Measurements from ENCODE around the gene NT5C. TPM values are rescaled to one million over a fixed set of nuclear protein-coding genes. Genes with fewer than 3 reads are reported as not detected.

NT5C gene
- total RNA-seq: 19.6 and 51.6 TPM in 2 replicates

DNA sequence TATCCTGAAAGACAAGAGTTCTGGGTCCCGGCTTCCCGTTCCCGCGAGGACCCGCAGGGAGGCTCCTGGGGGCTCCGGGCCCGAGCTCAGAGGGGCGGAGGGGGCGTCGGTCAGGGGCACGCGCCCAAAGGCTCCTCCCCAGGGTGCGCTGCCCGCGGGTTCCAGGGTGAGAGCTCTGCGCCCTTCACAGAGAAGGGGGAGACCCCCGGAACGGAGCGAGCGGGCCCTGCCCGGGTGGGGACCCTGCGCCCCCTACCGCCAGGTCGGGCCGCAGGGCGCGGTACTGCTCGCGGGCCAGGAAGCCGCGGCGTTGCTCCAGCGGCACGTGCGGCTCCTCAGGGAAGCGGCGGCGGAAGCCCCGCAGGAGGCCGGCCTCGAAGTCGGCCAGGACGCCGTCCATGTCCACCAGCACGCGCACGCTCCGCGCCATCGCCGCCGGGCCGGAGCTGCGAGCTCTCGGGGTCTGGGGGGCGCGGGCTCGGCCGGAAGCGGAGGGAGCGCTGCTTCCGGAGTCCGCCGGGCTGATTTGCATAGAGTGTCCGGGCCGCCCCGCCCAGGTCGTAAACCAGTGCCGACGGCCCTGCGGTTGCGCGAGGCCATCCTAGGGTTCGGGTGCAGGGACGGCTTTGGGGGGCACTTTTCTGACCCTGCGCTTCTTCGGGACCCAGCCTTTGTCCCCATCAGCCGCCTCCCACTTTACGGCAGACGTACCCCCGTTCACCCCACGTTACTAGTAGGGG lies at the start of gene NT5C:
TSS of gene NT5C (minus strand) at position 465 of the 740 bp plus-strand sequence. CDS start at position 430, 35 bp downstream.

DNA sequence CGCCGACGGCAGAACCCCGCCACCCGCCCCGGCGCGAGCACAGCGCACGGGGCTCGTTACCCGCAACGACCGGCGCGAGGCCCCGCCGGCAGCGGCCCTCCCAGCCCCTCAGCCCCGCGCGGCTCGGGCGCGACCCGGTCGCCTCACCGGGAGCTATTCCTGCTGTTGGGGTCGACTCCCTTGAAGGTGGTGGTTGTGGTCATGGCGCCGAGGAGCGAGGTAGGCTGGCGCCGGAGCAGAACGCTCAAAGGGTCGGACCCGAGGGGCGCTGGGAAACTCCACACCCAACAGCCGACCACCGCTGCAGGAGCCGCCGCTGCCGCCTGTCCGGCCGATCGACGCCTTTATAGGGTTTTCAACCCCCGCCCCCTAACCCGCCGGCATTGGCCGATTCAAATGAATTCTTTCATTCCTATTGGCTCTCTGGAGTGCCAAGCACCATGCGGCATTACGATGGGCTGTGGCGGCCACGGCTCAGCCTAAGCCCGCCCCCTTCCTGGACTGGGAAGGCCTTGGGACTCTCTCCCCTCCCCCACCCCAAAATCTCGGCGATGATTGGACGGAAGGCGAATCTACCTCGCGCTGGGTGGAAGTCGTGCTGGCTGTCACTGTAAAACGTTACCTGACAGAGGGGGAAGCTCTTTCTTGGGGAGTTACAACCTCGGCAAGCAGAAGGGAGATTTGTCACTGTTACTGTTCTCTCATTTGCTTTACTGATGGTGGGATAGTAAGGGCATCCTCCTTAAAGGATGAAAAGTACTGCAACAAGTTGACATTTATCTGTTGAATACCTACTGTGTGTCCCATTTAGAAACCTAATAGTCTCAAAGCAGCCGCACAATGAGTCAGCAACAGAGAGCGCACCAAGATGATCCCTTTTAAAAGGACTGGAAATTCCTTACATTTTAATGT lies 22.9 kb upstream of the NT5C start, which contains the start of gene JPT1:
TSS of gene JPT1 (minus strand) at position 318 of the 912 bp plus-strand sequence. CDS start at position 203, 115 bp downstream.

DNA sequence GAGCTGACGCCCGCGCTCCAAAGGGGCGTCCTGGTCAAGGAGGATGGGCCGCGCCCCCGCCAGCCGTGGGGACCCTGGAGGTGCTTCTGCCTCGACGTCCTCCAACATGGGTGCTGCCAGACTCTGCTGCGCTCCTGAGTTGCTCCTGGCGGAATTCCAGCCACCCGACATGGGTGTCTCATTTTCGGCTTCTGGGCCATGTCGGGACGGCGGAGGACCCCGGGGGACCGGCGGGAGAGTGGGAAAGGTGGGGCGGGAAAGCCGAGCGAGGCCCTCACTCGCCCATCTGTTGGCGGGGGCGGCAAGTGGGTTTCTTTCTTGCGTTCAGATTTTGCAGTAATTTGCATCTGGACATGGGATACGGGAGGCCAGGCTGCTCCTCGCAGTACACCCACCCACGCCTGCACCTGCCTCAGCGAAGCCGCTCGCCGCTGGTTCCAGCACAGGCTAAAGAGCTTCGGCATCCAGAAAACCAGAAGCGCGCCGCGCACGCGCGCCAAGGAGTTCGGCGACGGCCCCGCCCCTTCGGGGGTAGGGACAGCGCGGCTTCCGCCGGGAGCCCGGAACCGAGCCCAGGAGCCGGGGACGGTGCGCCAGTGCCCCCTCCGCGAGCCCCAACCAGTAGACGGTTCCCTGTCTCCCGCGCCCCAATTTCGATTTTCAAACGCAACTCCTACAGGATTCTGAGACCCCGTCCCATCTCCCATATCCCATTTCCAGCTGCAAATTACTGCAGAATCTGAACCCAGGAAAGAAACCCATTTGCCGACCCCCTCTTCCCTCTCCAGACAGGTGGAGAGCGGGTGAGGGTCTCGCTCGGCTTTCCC lies 21.9 kb downstream of the NT5C start, which contains the start of gene ARMC7:
TSS of gene ARMC7 (plus strand) at position 563 of the 827 bp plus-strand sequence. CDS start 320 bp downstream, outside the sequence.

DNA sequence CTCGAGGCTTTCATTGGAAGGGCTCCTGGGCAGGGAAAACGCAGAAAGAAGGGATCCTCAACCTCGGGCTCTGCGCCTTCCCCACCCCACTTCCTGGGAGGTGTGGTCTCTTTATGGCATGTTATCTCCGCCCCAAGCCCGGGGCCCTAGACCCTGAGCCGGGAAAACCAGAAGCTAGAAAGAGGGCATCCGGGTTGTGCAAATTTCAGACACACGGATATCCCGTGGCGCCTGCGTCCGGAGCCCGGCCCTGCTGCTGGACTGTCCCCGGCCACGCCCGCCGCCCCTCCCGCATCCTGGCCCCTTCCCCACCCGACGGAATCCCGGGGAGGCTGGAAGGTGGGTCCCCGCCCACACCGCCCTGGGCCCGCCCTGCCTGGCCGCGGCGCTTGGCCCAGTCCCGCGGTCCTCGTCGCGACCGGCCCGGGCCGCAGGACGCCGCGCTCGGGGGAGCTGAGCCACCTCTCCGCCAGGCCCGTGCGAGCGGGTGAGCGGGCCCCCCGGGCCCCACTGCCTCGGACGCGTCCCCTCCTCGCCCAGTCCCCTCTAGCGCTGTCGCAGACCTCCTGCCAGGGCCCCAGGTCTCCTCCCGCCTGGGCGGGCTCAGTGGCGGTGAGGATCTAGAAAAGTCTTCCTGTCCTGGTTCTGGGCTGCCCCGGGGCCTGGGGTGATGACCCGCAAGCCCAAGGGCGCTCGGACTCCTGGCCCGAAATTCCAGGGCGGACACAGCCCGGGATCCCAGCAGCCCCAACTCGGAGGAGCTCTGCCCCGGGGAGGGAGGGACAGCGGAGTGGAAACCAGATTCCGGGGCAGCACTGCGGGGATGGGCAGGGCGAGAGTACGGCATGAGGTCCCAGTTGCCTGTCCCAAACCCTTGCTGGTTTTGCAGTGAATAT lies 43.7 kb downstream of the NT5C start, which contains the start of gene SLC16A5:
TSS of gene SLC16A5 (plus strand) at position 397 of the 896 bp plus-strand sequence. CDS start 5,683 bp downstream, outside the sequence.

Other genes starting within 250 kb of the NT5C start
- gene FADS6, start 238.1 kb downstream of the NT5C start, total RNA-seq: not detected in 2 replicates
- under 0.01 TPM in 1 of 2 replicates, not detected in the other for gene USH1G, start 208.5 kb downstream of the NT5C start, total RNA-seq
- not detected in 2 replicates for gene OTOP2, start 207.5 kb downstream of the NT5C start, total RNA-seq
- gene OTOP3, start 195.8 kb downstream of the NT5C start, total RNA-seq: not detected in 2 replicates
- 0.28 TPM in 2 replicates for gene HID1, start 159.0 kb downstream of the NT5C start, total RNA-seq
- gene CDR2L, start 144.1 kb downstream of the NT5C start, total RNA-seq: 7.4 and 10.9 TPM in 2 replicates
- 31.2 and 32.7 TPM in 2 replicates for gene MRPL58, start 119.1 kb downstream of the NT5C start, total RNA-seq
- gene ATP5PD, start 84.8 kb downstream of the NT5C start, total RNA-seq: 365 and 394 TPM in 2 replicates
- 9.8 and 16.1 TPM in 2 replicates for gene KCTD2, start 84.5 kb downstream of the NT5C start, total RNA-seq
- 6.1 and 11.0 TPM in 2 replicates for gene SLC16A5, start 43.8 kb downstream of the NT5C start, total RNA-seq
- 2.1 and 2.2 TPM in 2 replicates for gene ARMC7, start 21.8 kb downstream of the NT5C start, total RNA-seq
- gene JPT1, start 22.8 kb upstream of the NT5C start, total RNA-seq: 40.0 and 49.9 TPM in 2 replicates
- gene SUMO2, start 51.2 kb upstream of the NT5C start, total RNA-seq: 102 and 140 TPM in 2 replicates
- 18.9 and 23.6 TPM in 2 replicates for gene NUP85, start 73.9 kb upstream of the NT5C start, total RNA-seq
- 9.0 and 10.6 TPM in 2 replicates for gene GGA3, start 129.9 kb upstream of the NT5C start, total RNA-seq
- gene MRPS7, start 130.1 kb upstream of the NT5C start, total RNA-seq: 59.7 and 64.0 TPM in 2 replicates
- 3.8 and 5.3 TPM in 2 replicates for gene MIF4GD, start 139.5 kb upstream of the NT5C start, total RNA-seq
- 4.4 and 4.7 TPM in 2 replicates for gene SLC25A19, start 157.7 kb upstream of the NT5C start, total RNA-seq